CD8-positive, alpha-beta memory T cell (primary cell): ENCODE results near the gene CEACAM19. TPM values are rescaled to one million over a fixed set of nuclear protein-coding genes. Genes with fewer than 3 reads are reported as not detected.
A peak's percentile ranks its signal among the peaks of the same experiment; 100 is the strongest.

ENCODE experiments used
- CTCF ChIA-PET: fragments of 350-600 bp; sonication (Branson Sonifier 250); formaldehyde crosslinking; loops from one replicate; lab custom pipeline; 2021; ENCODE audit warnings: antibody characterized with exemption; lab: Charles Lee
- POLR2A ChIA-PET: fragments of 350-600 bp; sonication (Branson Sonifier 250); formaldehyde crosslinking; loops from one replicate; lab custom pipeline; 2021; ENCODE audit warnings: antibody characterized with exemption; lab: Charles Lee
- DNase-seq, 5 donors: peaks; one replicate each; pipeline versions ENCODE4 v3.0.0 to v3.0.0-alpha.2; 2020 to 2022; ENCODE audit warnings: mixed read lengths in 1 of 5
- H3K27ac ChIP-seq: one replicate; pipeline ENCODE4 v1.7.0; 2013; ENCODE audit warnings: low read depth, mild to moderate bottlenecking, low read length, moderate library complexity
- H3K27me3 ChIP-seq: 2 replicates; pipeline ENCODE4 v1.7.0; 2013; ENCODE audit warnings: low read length, mild to moderate bottlenecking; ENCODE audit not compliant: insufficient read depth, poor library complexity, severe bottlenecking
- H3K36me3 ChIP-seq: 2 replicates; pipeline ENCODE4 v1.7.0; 2013; ENCODE audit warnings: mild to moderate bottlenecking, low read length, moderate library complexity; ENCODE audit not compliant: insufficient read depth
- H3K4me1 ChIP-seq: 2 replicates; pipeline ENCODE4 v1.7.0; 2013; ENCODE audit warnings: mild to moderate bottlenecking, low read length, moderate library complexity; ENCODE audit not compliant: insufficient read depth
- H3K4me3 ChIP-seq: 2 replicates; pipeline ENCODE4 v1.7.0; 2013; ENCODE audit warnings: mild to moderate bottlenecking, low read length
- H3K9me3 ChIP-seq: 2 replicates; pipeline ENCODE4 v1.7.0; 2013; ENCODE audit warnings: mild to moderate bottlenecking, low read length
- H3K27ac Mint-ChIP-seq, 8 donors: one replicate each; pipeline ENCODE4 v1.8.0; 2020 to 2021; ENCODE audit warnings: mixed read lengths in 8 of 8, mild to moderate bottlenecking in 6 of 8, inconsistent platforms in 3 of 8, moderate library complexity in 3 of 8
- H3K27me3 Mint-ChIP-seq, 2 donors: one replicate each; pipeline ENCODE4 v1.8.0; 2020 to 2021; ENCODE audit warnings: mixed read lengths in 2 of 2, mild to moderate bottlenecking in 1 of 2, moderate library complexity in 1 of 2
- H3K36me3 Mint-ChIP-seq, 3 donors: one replicate each; pipeline ENCODE4 v1.8.0; 2020 to 2021; ENCODE audit warnings: mixed read lengths in 3 of 3, inconsistent platforms in 1 of 3, mild to moderate bottlenecking in 1 of 3
- H3K4me1 Mint-ChIP-seq, 3 donors: one replicate each; pipeline ENCODE4 v1.8.0; 2020 to 2021; ENCODE audit warnings: mixed read lengths in 3 of 3, inconsistent platforms in 1 of 3, mild to moderate bottlenecking in 1 of 3
- H3K4me3 Mint-ChIP-seq, 7 donors: one replicate each; pipeline ENCODE4 v1.8.0; 2020 to 2021; ENCODE audit warnings: mixed read lengths in 7 of 7, mild to moderate bottlenecking in 6 of 7, moderate library complexity in 4 of 7, inconsistent platforms in 2 of 7
- H3K9me3 Mint-ChIP-seq, 5 donors: one replicate each; pipeline ENCODE4 v1.8.0; 2020 to 2022; ENCODE audit warnings: mixed read lengths in 5 of 5, mild to moderate bottlenecking in 3 of 5, moderate library complexity in 2 of 5, inconsistent platforms in 1 of 5
- polyA plus RNA-seq: library from polyadenylated mRNA; unstranded; fragments of 300-500 nt; fragmentation: Illumina TruSeq; gene quantifications from one replicate; pipeline ENCODE4 v1.2.3, GENCODE V29; 2021
- total RNA-seq, 2 experiments: library from RNA; stranded (reverse); gene quantifications; one replicate each; pipeline ENCODE4 v1.2.3, GENCODE V29; 2021

Gene CEACAM19
- total and polyA plus RNA-seq, 3 experiments from 2014 or later, result 0.18 to 0.24 TPM; not detected in 1

DNA sequence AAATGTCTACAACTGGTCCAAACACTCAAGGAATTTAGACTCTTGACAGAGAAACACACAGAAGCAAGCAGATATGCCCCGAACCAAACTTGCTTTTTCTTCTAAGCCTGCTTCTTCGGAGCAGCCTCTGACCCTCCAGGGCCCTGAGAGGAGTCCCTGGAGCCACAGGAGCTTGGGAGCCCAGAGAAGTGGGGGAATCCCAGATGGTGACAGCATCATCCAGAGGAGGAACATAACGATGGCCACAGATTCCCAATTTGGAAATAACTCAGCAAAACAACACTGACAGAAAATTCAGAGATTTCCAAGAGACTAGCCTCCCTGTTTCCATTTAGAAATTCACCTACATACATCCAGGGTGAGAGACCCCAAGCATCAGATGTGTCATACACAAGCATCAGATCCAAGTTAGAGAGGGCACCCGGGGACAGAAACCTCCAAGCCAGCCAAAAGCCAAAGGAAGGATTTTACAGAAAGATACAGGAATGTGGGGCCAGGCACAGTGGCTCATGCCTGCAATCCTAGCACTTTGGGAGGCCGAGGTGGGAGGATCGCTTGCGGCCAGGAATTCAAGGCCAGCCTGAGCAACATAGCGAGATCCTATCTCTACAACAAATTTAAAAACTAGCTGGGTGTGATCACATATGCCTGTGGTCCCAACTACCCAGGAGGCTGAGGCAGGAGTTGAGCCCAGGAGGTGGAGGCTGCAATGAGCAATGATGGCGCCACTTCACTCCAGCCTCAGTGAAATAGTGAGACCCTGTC lies 29.6 kb upstream of the CEACAM19 start:
- Histone ChIP-seq H3K4me3 (no peak overlapping the region), H3K9me3 (no peaks in the 10 kb centered on the region), H3K27ac (no peak overlapping the region), H3K4me1 (no peaks in the 10 kb centered on the region), H3K36me3 (no peaks in the 10 kb centered on the region), H3K27me3 (no peaks in the 10 kb centered on the region)
- Mint-ChIP-seq H3K4me3 (no peak overlapping the region), H3K9me3 (no peaks in the 10 kb centered on the region), H3K4me1 (peaks cover 0 to 2% (median 0%) of the 10 kb centered on the region in 3 donors), H3K27ac (no peak overlapping the region), H3K36me3 (no peaks in the 10 kb centered on the region), H3K27me3 (peaks cover 10 to 25% of the 10 kb centered on the region in 2 donors)
- no peak for DNase-seq
- CTCF ChIA-PET, result no interaction called here
- POLR2A ChIA-PET, result no interaction called here

DNA sequence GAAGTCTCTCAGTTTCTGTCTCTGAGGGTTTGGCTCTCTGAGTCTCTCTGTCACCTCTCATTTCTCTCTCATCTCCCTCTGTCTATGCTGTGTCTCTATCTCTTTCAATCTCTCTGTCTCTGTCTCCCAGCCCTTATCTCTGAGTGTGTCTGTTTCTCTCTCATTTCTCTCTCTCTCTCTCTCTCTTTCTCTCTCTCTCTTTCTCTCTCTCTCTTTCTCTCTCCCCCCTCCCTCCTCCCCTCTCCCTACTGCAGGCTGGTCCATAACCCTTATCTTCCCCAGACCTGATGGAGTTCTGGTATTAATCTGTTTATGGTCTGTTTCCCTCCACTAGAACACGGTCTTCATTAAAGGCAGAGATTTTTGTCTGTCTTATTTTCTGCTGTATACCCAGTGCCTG lies 28.9 kb upstream of the CEACAM19 start:
- Mint-ChIP-seq H3K4me1 (peaks cover 0 to 2% (median 0%) of the 10 kb centered on the region in 3 donors), H3K27ac (no peak overlapping the region), H3K27me3 (peaks cover 10 to 27% of the 10 kb centered on the region in 2 donors), H3K4me3 (peak overlapping the region in 1 of 7 donors; percentile 10), H3K36me3 (no peaks in the 10 kb centered on the region), H3K9me3 (no peaks in the 10 kb centered on the region)
- H3K36me3 ChIP-seq, result no peaks in the 10 kb centered on the region
- H3K9me3 ChIP-seq, result no peaks in the 10 kb centered on the region
- no peak for DNase-seq
- H3K4me1 ChIP-seq, result no peaks in the 10 kb centered on the region
- no peak overlapping the region for H3K4me3 ChIP-seq
- H3K27me3 ChIP-seq, result no peaks in the 10 kb centered on the region
- no peak overlapping the region for H3K27ac ChIP-seq
- CTCF ChIA-PET, result no interaction called here
- POLR2A ChIA-PET, result no interaction called here

DNA sequence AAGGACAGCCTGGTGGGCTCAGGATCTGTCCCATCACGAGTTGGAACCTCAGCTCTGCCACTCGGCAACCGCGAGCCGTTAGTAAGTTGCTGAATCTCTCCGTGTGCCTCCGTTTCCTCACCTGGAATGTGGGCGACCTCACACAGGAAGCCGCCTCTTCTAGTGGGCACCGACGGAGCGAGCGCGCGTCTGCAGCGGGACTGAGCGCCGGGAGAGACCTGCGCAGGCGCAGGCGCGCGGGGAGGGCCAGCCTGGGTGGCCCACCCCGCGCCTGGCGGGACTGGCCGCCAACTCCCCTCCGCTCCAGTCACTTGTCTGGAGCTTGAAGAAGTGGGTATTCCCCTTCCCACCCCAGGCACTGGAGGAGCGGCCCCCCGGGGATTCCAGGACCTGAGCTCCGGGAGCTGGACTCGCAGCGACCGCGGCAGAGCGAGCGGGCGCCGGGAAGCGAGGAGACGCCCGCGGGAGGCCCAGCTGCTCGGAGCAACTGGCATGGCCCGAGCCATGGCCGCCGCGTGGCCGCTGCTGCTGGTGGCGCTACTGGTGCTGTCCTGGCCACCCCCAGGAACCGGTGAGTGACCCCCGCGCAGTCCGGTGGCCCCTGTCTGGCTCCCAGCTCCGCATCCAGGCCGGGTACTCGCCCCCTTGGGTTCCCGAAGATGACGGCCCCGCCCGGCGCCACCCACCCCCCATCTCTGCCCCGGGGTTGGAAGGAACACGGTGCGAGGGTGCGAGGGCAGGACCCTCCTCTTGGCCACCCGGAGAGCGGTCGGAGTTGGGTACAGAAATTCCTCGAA lies 27.5 kb upstream of the CEACAM19 start, which contains the start of gene PVR:
Gene PVR (plus strand): TSS at position 306 of the 797 bp plus-strand sequence. CDS start 187 bp downstream, at position 493.
- Histone ChIP-seq H3K4me1 (no peaks in the 10 kb centered on the region), H3K4me3 (peak within 1 kb of the TSS; percentile 38), H3K27ac (peak within 1 kb of the TSS; percentile 16), H3K27me3 (no peaks in the 10 kb centered on the region), H3K36me3 (no peaks in the 10 kb centered on the region), H3K9me3 (no peaks in the 10 kb centered on the region)
- peak within 1 kb of the TSS in 1 of 8 donors; percentile 17 for H3K27ac Mint-ChIP-seq
- peaks cover 10 to 27% of the 10 kb centered on the region in 2 donors for H3K27me3 Mint-ChIP-seq
- CTCF ChIA-PET, result no interaction called here
- POLR2A ChIA-PET, result no interaction called here
- H3K36me3 Mint-ChIP-seq, result no peaks in the 10 kb centered on the region
- peak within 1 kb of the TSS in 6 of 7 donors; percentile 46 to 77 (median 69) for H3K4me3 Mint-ChIP-seq
- DNase-seq, result no peak
- no peaks in the 10 kb centered on the region for H3K9me3 Mint-ChIP-seq
- H3K4me1 Mint-ChIP-seq, result peaks cover 0 to 2% (median 0%) of the 10 kb centered on the region in 3 donors

DNA sequence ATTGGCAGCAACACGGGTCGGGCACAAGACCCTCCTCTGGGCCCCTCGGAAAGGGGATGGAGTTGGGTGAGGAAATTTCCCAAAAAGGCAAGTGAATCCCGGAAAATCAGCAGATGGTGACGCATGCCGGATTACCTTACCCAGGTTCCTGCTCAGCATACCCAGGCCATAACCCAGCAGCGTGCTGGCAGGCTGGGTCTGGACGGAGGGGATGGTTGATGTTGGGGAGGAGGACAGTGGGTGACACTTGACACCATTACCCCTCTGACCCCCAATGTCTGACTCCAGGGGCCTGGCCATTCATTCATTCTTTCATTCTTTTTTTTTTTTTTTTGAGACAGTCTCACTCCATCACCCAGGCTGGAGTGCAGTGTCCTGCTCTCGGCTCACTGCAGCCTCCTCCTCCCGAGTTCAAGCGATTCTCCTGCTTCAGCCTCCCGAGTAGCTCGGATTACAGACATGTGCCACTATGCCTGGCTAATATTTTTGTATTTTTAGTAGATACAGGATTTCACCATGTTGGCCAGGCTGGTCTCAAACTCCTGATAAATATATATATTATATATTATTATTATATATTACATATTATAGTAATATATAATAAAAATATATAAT lies 26.8 kb upstream of the CEACAM19 start:
- peak overlapping the region in 1 of 8 donors; percentile 17 for H3K27ac Mint-ChIP-seq
- POLR2A ChIA-PET, result no interaction called here
- H3K4me1 Mint-ChIP-seq, result peaks cover 0 to 2% (median 0%) of the 10 kb centered on the region in 3 donors

GRCh38 chr19:44645407-44646048 lies 25.8 kb upstream of the CEACAM19 start:
- H3K27ac Mint-ChIP-seq, result no peak overlapping the region
- H3K9me3 Mint-ChIP-seq, result no peaks in the 10 kb centered on the region
- Histone ChIP-seq H3K27me3 (no peaks in the 10 kb centered on the region), H3K27ac (no peak overlapping the region), H3K9me3 (no peaks in the 10 kb centered on the region), H3K36me3 (no peaks in the 10 kb centered on the region), H3K4me3 (no peak overlapping the region), H3K4me1 (no peaks in the 10 kb centered on the region)
- DNase-seq, result no peak
- H3K4me1 Mint-ChIP-seq, result peaks cover 0 to 2% (median 0%) of the 10 kb centered on the region in 3 donors
- ChIA-PET POLR2A (no interaction called here), CTCF (no interaction called here)
- H3K27me3 Mint-ChIP-seq, result peaks cover 11 to 25% of the 10 kb centered on the region in 2 donors
- H3K4me3 Mint-ChIP-seq, result no peak overlapping the region
- H3K36me3 Mint-ChIP-seq, result no peaks in the 10 kb centered on the region

More for the DNA sequence above, 26.8 kb upstream of the CEACAM19 start:
- peak overlapping the region in 6 of 7 donors; percentile 33 to 77 (median 69) for H3K4me3 Mint-ChIP-seq
- Histone ChIP-seq H3K27ac (no peak overlapping the region), H3K36me3 (no peaks in the 10 kb centered on the region), H3K27me3 (no peaks in the 10 kb centered on the region), H3K9me3 (no peaks in the 10 kb centered on the region), H3K4me1 (no peaks in the 10 kb centered on the region), H3K4me3 (peak overlapping the region; percentile 38)
- CTCF ChIA-PET, result no interaction called here
- no peaks in the 10 kb centered on the region for H3K36me3 Mint-ChIP-seq
- H3K9me3 Mint-ChIP-seq, result no peaks in the 10 kb centered on the region
- no peak for DNase-seq
- H3K27me3 Mint-ChIP-seq, result peaks cover 10 to 26% of the 10 kb centered on the region in 2 donors

DNA sequence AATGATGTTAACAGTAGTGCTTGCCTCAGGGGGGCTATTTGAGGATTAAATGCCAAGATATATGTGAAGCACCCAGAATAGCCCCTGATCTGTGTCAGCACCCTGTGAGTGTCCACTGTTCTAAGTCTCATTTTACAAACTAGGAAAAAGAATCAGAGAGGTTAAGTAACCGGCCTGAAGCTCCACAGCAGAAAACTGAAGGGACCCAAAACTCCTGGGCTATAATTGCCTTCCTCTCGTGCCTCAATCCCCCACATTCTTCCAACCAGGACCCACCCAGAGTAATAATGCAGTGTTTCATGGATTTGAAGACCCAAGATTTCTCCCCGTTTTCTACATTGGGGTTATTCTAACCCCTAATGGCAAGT lies 25.2 kb upstream of the CEACAM19 start:
- Histone ChIP-seq H3K9me3 (no peaks in the 10 kb centered on the region), H3K27ac (no peak overlapping the region), H3K4me1 (no peaks in the 10 kb centered on the region), H3K27me3 (no peaks in the 10 kb centered on the region), H3K4me3 (no peak overlapping the region), H3K36me3 (no peaks in the 10 kb centered on the region)
- no peak for DNase-seq
- ChIA-PET CTCF (no interaction called here), POLR2A (no interaction called here)
- Mint-ChIP-seq H3K27ac (no peak overlapping the region), H3K27me3 (peaks cover 11 to 27% of the 10 kb centered on the region in 2 donors), H3K4me1 (peaks cover 0 to 2% (median 0%) of the 10 kb centered on the region in 3 donors), H3K36me3 (no peaks in the 10 kb centered on the region), H3K4me3 (no peak overlapping the region), H3K9me3 (no peaks in the 10 kb centered on the region)

DNA sequence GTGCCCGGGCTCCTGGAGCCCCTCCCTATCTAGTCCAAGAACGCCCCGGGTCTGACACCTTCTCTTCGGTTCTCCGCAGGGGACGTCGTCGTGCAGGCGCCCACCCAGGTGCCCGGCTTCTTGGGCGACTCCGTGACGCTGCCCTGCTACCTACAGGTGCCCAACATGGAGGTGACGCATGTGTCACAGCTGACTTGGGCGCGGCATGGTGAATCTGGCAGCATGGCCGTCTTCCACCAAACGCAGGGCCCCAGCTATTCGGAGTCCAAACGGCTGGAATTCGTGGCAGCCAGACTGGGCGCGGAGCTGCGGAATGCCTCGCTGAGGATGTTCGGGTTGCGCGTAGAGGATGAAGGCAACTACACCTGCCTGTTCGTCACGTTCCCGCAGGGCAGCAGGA lies 24.1 kb upstream of the CEACAM19 start:
- Histone ChIP-seq H3K36me3 (no peaks in the 10 kb centered on the region), H3K27me3 (no peaks in the 10 kb centered on the region), H3K9me3 (no peaks in the 10 kb centered on the region), H3K4me1 (no peaks in the 10 kb centered on the region), H3K27ac (no peak overlapping the region), H3K4me3 (no peak overlapping the region)
- Mint-ChIP-seq H3K9me3 (no peaks in the 10 kb centered on the region), H3K4me1 (peaks cover 0 to 2% (median 0%) of the 10 kb centered on the region in 3 donors), H3K27me3 (peaks cover 11 to 26% of the 10 kb centered on the region in 2 donors), H3K27ac (no peak overlapping the region), H3K4me3 (peak overlapping the region in 1 of 7 donors; percentile 74), H3K36me3 (no peaks in the 10 kb centered on the region)
- ChIA-PET POLR2A (no interaction called here), CTCF (no interaction called here)
- DNase-seq, result no peak
